SW 1271 (cell line): ENCODE results near the gene GSTCD.
"Not testable (repeated sequence)": the region's sequence is repeated elsewhere in the genome, so short reads cannot be mapped to it uniquely, and the experiment has no call there.

Source experiments
- DNase-seq, 2 experiments: peaks; one replicate each; lab custom pipeline; 2025; lab: John Stamatoyannopoulos, UW

Gene GSTCD

DNA sequence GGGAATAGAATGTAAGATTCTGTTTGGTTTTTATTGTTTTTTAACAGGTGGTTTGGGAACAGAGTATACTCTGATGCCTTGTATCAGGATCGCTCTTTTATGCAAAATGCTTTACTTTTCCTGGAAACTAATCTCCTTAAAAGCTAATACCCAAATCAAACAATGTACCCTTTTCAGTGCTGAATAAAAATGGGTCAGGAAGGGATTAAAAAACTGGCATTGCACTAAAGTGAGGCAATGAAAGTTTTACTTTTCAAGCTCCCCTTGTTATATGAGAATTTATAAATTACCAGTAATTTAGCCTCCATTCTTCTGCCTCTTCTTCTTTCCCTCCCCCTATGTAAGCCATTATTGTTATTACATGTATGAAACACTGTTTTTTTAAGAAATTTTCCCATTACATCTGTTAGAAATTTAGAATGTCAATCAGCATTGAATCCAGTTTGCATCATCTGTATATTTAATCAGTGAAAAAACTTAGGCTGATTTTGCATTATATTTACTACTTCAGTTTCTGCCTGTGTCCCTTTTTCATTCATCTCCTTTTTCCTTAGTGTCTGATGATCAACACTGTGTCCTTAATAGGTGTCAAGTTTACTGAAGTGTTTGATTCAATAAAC is 97.0 kb downstream of the GSTCD start:
- DNase-seq, result no peak

DNA sequence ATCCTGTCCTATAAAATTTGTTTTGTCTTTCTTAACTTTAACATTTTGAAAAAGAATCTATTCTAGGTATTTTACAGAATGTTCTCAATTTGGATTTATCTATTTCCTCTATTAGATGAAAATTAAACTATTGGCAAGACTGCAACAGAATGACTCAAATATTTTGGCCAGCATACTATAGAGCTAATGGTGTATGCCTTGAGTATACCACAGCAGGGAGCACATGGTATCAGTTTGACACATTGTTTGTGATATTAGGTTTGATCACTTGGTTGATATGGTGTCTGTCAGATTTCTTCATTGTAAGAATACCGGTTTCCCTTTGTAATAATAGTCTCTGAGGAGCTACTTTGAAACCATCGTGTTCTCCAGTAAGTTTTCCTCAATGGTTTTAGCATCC is 98.9 kb downstream of the GSTCD start:
- no peak for DNase-seq

DNA sequence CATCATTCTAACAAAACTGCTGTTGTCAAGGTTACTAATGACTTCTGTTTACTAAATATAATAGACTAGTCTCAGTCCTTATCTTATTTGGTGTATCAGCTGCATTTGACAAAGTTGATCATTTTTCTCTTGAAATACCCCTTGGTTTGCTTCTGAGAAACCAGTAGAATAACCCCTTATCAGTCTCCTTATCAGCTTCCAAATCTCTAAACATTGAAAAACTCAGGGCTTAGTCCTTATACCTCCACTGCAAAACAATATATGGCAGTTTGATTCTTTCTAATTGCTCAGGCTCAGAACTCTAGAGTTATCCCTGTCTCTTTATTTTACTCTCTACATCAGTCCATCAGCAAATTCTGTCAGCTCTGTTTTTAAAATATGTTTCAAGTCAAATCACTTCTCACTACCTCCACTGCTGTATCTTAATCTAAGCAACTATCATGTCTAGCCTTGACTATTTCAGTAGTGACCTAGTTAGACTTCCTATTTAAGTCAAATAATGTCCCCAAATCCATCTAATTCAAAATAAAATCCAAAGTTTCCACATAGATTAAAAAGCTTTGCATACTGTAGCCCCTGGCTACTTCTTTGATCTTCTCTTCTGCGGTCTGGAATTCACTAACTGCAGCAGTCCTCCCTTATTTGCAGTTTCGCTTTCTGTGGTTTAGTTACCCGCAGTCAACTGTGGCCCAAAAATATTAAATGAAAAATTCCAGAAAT is 99.6 kb downstream of the GSTCD start:
- DNase-seq, result no peak

DNA sequence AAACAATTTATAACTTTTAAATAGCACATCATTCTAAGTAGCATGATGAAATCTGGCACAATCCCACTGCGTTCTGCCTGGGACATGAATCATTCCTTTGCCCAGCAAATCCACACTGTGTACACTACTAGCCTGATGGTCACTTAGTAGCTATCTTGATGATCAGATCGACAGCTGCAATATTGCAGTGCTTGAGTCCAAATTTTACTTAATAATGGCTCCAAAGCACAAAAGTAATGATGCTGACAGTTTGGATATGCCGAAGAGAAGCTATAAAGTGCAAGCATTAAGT is 100.1 kb downstream of the GSTCD start:
- DNase-seq, result no peak

DNA sequence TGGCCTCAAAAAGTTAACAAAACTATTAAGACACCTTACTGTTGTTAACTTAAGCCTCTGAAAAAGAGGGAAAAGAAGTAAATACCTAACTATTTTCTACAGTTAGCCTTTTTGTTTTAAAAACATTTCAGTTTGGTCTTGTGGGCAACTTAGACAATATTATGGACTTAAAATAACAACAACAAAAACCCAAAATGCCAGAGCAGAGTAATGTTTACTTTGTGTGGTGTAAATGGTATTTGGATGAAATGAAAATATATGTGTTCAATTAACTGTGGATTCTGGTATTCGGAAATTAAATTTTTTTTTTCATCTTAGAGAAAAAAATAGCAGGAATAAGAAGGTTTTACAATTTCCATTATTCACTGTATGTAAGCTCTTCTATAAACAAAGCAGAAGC is 107.1 kb downstream of the GSTCD start:
- no peak for DNase-seq

DNA sequence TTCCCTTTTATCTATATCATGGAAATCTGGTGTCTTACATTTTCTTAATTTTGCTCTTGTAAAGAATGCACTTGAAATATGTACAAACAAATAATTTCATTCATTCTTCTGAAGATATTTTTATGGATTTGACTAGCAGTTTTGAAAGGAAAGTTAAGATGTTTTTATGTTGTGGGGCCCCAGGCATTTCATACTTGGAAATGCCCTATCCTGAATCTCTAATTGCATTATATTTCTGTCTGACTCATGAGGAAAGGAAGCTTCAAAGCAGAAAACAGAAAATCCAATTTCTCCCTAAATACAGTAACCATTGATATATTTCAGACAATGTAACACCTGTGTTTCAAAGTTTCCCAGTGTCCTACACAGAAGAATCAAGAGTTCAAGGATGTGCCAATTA is 113.5 kb downstream of the GSTCD start:
- DNase-seq, result no peak

DNA sequence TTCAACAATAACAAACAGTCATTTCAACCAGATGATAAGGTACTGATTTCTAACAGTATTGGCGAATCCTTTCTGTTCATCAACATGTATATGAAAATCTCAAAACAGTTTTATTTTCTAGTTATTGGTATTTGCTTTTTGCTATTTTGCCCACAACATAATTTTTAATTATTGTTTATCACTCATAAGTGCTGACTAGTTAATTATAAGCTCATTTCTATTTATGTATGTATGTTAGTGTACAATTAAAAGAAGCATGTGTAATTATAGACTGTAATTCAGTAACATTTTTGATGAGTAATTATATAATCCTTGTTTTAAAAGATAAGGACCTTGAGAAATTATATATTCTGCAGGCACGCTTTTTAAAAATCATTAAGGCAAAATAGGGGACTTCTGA is 119.5 kb downstream of the GSTCD start:
- DNase-seq, result no peak

DNA sequence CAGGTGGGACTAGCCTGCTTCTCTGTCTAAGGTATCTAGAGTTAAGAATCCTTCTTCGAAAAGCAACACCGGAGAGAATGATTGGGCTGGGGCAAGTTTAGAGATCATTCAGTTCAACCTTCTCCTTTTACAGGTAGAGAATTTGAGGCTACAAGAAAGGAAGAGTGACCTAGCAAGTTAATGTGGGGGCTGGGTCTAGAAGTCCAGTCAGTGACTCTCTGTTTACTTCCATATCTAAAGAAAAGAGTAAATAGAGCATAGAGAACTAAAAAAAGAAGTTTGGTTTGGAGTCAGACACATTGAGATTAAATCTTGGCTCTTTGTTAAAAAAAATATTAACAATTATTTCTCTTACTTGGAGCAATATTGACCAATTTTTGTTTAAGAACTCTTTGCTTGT is 122.6 kb downstream of the GSTCD start:
- DNase-seq, result no peak

DNA sequence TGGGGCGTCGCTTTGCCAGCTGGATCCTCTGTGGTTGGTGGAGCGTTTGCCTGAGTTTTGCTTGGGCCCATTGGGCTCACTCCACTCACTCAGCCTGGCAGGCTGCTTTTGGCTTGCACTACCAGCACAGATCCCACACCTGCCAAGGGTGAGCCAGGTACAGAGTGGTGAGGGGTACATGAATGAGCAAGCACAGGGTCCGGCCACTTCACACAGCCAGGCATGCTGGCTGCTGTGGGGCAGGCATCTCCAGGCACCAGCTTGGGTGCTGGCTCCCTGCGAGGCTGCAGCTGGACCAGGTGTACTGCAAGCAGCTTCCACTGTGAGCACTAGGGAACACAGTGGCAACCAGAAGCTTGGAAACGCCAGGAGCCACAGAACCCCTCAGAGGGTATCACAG is 126.6 kb downstream of the GSTCD start:
- no peak for DNase-seq

DNA sequence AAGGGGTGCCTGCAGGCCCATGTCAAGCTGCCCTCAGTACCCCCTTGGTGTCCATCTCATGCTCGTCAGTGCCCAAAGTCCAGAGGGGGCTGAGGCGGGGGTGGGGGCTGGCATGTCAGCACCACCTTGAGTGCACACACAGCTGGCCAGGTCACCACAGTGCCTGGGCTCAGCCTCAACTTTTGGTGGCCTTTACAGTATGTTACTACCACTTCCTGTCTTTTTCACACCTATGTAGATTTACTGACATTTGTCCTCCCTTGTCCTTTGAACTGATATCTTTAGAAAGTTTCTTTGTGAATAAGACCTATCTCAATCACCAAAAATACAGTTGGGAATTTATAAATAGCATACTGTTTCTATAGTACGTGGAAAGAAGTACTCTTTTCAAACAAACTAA is 128.0 kb downstream of the GSTCD start:
- DNase-seq, result no peak

DNA sequence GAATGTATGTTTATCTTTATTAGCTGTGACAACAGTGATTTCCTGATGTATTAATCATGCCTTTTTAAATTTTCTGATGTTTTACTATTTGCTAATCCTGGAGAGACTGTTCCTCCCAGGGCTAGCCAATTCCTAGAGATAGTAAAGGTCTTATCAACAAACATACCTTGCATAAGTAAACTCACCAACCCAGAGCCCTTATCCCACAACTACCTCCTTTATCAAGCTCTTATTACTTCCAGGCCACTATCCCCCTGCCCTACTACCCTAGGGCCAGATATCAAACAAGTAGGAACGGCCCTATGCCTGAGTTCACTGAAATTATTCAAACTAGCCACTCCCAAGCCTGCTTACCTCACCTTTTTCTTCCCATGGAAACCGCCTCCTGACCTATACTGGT is 128.5 kb downstream of the GSTCD start:
- DNase-seq, result no peak

DNA sequence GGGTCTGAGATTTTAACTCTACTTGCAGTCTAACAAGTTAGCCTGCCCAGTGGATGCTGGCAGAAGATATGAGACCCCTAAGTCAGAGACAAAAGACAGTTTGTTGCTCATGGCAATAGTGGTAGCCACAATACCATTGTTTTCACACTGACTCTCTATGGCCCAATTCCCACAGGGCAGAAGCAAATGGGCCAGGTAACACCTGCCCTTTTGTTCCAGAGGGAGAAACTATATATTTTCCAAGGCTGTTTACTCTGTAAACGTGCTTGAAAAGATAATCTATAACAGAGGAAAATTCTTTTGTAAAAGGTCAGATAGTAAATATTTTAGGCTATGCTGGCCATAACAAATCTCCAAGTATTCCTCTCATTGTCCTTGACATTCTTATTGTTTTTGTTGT is 129.5 kb downstream of the GSTCD start:
- DNase-seq, result no peak

DNA sequence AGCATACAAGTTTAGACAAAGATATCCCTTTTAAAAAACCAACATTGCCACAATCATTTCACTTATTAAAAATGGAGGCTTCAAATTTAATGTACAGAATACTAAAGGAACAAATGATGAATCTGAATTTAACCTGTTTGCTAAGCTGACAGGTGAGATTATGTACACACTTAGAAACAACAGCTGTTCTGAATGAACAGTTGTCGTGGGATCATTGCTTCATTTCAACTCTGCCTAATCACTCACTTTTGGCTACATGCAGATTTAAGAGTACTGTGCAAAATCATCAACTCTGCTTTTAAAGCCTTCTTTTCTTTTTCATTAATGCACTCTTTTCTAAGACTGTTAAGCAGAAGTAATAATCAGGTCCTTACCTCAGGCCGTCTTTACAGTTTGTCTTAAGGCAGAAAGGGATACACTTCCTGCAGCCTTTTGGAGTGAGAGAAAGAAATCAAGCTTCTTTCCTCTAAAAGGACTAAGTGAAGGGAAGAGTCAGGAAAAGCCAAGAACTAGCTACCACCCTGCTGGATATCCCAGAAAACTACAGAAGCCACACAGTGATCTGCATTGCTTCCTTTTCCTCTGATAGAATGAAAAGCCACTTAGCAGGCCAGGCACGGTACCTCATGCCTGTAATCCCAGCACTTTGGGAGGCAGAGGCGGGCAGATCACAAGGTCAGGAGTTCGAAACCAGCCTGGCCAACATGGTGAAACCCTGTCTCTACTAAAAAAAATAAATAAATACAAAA is 132.0 kb downstream of the GSTCD start:
- no peak for DNase-seq

DNA sequence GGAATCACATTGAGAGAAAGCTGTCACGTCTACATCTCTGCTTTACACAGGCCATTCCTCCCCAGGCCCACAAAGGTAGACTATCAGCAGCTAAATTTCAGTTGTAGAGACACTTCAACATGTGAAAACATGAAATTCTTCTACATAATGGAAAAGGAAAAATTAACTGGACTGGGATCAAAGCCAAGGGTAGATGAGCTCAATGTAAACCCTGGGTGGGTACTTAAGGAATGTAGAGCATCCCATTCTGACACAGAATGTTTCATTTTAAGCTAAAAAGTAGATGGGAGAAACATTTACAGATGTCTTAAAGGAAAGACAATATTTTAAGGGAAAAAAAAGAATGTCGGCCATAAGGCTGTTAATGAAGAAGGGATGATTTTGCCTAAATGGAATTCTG is 135.4 kb downstream of the GSTCD start:
- DNase-seq, result no peak

DNA sequence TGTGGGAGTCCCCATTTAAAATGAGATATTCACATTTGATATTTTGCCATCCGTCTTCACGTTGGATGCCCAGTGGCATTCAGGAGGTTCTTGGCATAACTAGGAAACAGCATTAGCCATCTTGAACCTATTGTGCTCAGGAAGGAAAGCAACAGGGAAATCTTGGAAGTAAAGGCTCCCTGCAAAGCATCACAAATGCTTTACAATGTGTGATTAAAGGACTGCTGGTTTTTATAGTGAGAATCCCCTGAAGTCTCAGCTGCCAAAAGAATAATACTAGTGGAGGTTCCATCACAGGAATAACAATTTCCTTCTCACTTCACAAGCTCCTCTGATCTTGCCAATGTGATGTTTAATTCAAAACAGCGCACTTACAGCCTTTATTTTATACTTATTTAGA is 137.0 kb downstream of the GSTCD start:
- DNase-seq, result no peak

DNA sequence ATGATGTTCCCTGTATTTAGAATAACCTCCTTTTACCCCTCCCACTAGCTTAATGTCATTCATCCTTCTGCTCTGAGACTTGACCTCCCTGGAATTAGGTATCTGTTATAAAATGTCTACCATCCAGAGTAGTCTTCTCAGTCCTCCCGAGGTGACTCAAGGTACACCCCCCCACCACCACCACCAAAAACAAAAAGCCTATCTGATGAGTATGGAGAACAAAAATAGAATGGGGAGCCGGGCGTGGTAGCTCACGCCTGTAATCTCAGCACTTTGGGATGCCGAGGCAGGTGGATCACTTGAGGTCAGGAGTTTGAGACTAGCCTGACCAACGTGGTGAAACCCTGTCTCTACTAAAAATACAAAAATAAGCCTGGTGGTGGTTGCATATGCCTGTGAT is 139.8 kb downstream of the GSTCD start:
- not testable (repeated sequence) for DNase-seq

DNA sequence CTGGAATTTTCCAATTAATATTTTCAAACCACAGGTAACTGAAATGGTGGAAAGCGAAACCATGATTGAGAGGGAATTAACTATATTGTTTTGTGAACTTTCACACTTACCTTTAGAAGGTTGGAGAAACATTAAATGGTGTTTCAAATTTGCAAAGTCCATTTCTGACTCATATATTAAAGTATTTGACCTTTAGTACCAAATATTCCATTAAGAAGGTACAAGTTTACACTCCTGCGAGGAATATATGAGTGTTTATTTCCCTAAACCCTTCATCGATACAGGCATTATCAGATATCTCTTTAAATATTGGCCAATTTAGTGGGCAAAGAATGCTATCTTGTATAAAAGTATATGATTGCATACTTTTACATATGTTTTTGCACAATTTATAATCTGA is 142.6 kb downstream of the GSTCD start:
- DNase-seq, result no peak

DNA sequence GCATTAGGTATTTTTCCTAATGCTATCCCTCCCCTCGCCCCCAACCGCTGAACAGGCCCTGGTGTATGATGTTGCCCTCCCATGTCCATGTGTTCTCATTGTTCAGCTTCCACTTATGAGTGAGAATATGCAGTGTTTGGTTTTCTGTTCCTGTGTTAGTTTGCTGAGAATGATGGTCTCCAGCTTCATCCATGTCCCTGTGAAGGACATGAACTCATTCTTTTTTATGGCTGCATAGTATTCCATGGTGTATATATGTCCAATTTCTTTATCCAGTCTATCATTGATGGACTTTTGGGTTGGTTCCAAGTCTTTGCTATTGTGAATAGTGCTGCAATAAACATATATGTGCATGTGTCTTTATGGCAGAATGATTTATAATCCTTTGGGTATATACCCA is 143.6 kb downstream of the GSTCD start:
- DNase-seq, result not testable (repeated sequence)

DNA sequence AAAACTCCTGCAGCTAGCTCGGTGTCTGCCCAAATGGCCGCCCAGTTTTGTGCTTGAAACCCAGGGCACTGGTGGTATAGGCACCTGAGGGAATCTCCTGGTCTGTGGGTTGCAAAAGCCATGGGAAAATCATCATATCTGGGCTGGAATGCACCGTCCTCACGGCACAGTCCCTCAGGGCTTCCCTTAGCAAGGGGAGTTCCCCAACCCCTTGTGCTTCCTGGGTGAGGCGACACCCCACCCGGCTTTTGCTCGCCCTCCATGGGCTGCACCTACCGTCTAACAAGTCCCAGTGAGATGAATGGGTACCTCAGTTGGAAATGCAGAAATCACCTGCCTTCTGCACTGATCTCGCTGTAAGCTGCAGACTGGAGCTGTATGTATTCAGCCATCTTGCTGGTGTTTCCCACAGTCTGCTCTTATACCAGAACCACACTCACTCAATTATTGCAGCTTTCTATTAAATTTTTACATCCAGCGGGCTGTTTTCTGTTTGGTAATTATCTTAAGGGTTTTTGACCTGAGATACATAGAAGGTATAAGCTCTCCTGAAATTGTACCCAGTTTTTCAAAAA is 150.0 kb downstream of the GSTCD start:
- no peak for DNase-seq

DNA sequence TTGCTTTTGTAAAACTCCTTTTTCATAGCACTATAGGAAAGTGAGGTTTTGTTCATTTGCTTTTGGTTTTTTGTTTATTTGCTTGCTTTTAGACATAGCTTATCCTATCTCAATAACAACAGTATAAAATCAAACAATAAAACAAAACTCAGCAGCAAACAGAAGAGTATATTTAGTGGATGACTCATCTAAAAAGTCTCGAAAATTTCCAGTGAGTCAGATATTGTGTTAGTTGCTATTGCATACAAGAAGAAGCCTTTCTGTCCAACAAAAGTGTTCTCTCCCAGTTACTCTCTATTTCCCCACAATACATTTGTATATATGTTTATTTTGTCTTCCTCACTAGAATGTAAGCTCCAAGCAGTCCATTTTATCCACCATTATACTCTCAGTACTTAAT is 150.6 kb downstream of the GSTCD start:
- peak in 1 of 2 experiments; percentile 29 for DNase-seq

DNA sequence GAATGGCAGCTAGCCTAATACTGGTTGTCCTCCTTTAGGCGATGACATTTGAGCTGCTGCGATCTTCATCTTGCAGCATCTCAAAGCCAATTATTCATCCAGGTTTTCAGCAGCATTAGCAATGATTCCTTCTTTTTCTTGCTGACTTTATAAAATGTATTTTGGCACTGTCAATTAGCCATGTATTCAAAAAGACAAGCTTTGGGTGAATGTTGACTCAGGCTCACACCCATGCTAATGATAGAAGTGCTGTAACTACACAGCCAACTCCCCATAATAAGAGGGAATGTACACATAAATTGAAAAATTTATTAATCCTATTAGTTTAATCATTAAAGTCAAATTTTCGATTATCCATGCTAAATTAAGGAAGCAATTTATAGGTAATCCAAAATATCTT is 162.4 kb downstream of the GSTCD start:
- no peak for DNase-seq

DNA sequence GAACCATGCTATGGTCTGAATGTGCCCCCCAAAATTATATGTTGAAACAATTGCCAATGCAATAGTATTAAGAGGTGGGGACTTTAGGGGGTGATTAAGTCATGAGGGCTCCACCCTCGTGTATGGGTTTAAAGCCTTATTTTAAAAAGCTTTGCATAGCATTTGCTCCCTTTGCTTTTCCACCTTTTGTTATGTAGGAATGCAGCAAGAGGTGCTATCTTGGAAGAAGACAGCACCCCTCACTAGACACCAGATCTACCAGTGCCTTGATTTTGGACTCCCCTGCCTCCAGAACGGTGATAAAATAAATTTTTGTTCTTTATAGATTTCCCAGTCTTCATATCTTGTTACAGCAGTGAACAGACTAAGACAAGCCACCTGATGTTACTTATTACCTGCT is 163.4 kb downstream of the GSTCD start:
- no peak for DNase-seq

DNA sequence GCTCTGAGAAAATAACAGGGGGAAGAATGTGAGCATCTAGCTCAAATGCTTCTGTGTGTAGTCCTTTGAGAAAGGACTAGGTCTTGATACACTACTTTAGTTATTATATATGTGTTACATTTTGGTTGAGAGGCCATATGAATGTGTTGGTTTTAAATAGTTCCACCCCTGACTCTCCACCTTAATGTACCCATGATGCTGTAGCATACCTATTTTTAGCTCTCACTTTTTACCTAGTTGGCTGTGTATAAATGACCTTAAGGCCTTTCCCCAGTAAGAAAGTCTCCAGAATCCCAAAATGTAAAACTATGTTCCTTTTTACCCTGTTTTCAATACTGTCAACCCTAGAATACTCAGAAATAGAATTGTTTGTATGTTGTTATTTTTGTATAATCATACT is 166.6 kb downstream of the GSTCD start:
- DNase-seq, result no peak
